Ramos (cell line): ENCODE data around the gene CST7.
"Not testable (repeated sequence)": the region's sequence is repeated elsewhere in the genome, so short reads cannot be mapped to it uniquely, and the experiment has no call there.

Source experiments
- in situ Hi-C: fragments of 300-500 bp; cut with MboI; formaldehyde crosslinking; loops from one replicate; pipeline ENCODE4 v1.14.3; 2022; ENCODE audit warnings: low sequenced_read_pairs; ENCODE audit not compliant: unreplicated experiment

Gene CST7

DNA sequence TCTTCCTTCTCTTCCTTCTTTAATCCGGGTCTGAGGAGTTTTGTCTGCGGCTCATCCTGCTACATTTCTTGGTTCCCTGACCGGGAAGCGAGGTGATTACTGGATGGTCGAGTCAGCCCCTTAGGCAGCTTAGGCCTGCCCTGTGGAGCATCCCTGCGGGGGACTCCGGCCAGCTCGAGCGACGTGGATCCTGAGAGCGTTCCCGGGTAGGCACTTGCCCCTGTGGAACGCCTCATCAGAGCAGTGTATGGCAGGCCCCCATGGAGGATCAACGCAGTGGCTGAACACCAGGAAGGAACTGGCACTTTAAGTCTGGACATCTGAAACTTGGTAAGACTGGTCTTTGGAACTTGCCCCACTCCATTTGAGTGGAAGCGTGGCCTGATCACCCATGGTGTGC lies 29.4 kb upstream of the CST7 start:
- in situ Hi-C loops: loop anchor here (10.0 to 25.0 kb wide), 2 partner anchors 135 to 382 kb away; no protein-coding TSS in a partner anchor

DNA sequence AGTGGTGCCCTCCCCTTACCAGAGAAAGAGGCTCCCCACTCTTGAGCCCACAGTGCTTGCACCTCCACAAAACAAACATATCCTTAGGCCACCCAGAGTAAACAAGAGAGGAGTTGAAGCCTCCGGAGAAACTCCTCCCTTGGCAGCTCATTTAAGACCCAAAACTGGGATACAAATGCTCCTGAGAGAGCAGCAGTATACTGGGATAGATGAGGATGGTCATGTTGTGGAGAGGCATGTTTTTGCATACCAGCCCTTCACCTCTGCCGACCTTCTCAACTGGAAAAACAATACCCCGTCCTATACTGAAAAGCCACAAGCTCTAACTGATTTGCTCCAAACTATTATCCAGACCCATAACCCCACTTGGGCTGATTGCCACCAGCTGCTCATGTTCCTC lies 28.4 kb upstream of the CST7 start:
- in situ Hi-C loops: loop anchor here (25.0 kb wide), 1 partner anchor 383 kb away; no protein-coding TSS in a partner anchor

DNA sequence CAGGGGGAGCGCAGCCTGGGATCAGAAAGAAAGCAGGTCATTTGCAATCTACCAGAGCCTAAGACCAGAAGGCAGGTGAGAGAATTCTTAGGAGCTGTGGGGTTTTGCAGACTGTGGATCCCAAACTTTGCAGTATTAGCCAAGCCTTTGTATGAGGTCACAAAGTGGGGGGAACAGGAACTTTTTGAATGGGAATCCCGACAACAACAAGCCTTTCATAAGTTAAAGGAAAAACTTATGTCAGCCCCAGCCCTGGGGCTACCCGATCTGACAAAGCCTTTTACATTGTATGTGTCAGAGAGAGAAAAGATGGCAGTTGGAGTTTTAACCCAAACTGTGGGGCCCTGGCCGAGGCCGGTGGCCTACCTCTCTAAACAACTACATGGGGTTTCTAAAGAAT lies 19.8 kb upstream of the CST7 start:
- in situ Hi-C loops: not testable (repeated sequence)

DNA sequence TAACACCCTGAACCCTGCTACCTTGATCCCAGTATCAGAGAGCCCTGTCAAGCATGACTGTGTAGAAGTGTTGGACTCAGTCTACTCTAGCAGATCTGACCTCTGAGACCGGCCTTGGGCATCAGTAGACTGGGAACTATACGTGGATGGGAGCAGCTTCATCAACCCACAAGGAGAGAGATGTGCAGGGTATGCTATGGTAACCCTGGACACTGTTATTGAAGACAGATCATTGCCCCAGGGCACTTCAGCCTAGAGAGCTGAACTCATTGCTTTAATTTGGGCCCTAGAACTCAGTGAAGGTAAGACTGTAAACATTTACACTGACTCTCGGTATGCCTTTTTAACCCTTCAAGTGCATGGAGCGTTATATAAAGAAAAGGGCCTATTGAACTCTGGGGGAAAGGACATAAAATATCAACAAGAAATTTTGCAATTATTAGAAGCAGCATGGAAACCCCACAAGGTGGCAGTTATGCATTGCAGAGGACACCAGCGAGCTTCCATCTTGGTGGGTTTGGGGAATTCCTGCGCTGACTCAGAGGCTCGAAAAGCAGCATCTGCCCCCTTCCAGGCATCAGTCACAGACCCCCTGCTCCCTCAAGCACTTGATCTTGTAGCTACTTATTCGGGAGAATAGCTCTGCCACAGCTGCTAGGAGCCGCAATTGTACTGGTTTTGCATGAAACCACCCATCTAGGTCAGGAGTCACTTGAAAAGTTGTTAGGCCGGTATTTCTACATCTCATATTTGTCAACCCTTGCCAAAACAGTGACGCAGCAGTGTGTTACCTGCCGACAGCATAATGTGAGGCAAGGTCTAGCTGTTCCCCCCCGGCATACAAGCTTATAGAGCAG lies 19.0 kb upstream of the CST7 start:
- in situ Hi-C loops: not testable (repeated sequence)

DNA sequence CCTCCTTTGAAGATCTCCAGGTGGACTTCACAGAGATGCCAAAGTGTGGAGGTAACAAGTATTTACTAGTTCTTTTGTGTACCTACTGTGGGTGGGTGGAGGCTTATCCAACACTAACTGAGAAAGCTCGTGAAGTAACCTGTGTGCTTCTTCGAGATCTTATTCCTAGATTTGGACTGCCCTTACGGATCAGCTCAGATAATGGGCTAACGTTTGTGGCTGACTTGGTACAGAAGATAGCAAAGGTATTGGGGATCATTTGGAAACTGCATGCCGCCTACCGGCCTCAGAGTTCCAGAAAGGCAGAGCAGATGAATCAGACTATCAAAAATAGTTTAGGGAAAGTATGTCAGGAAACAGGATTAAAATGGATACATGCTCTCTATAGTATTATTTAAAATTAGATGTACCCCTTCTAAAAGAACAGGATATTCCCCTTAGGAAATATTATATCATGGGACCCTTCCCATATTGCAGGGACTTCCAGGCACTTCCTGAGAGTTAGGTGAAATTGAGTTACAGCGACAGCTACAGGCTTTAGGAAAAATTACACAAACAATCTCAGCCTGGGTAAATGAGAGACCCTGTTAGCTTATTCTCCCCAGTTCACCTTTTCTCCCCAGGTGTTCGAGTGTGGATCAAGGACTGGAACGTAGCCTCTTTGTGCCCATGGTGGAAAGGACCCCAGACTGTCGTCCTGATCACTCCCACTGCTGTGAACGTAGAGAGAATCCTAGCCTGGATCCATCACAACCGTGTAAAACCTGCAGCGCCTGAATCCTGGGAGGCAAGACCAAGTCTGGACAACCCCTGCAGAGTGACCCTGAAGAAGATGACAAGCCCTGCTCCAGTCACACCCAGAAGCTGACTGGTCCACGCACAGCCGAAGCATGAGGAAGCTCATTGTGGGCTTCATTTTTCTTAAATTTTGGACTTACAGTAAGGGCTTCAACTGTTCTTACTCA lies 18.1 kb upstream of the CST7 start:
- in situ Hi-C loops: not testable (repeated sequence)

DNA sequence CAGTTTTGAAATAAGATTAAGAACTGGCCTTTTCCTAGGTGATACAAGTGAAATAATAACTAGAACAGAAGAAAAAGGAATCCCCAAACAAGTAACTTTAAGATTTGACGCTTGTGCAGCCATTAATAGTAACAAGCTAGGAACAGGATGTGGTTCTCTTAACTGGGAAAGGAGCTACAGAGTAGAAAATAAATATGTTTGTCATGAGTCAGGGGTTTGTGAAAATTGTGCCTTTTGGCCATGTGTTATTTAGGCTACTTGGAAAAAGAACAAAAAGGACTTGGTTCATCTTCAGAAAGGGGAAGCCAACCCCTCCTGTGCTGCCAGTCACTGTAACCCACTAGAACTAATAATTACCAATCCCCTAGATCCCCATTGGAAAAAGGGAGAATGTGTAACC lies 17.2 kb upstream of the CST7 start:
- in situ Hi-C loops: not testable (repeated sequence)

DNA sequence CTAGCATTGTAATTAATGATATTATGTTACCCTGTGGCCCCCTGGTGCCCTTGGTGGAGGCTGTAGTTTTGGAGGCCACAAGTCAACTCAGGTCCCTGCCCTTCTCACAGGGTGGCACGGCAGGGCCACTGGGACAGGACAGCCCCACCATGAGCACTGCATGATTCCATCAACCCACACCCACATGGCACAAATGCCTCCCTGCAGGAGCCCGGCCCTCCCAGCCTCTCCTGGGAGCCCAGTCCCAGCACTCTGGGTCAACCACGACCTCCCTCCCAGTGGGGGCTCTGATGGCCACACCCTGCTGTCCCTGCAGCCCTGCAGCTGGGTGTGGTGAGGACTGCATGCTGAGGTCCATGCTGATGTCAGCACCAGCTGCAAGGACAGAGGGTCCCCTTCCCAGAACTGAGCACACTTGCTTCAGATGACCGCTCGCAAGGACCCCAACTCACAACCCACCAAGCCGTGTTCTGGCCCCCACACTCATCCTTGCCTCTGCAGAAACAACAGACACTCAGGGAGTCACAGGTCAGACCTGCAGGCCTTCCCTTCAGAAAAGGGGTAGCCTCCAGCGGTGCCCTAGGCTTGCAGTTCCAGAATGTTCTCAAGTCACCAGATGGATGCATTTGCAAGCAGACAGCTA lies 15.7 kb upstream of the CST7 start:
- in situ Hi-C loops: no loop called here

DNA sequence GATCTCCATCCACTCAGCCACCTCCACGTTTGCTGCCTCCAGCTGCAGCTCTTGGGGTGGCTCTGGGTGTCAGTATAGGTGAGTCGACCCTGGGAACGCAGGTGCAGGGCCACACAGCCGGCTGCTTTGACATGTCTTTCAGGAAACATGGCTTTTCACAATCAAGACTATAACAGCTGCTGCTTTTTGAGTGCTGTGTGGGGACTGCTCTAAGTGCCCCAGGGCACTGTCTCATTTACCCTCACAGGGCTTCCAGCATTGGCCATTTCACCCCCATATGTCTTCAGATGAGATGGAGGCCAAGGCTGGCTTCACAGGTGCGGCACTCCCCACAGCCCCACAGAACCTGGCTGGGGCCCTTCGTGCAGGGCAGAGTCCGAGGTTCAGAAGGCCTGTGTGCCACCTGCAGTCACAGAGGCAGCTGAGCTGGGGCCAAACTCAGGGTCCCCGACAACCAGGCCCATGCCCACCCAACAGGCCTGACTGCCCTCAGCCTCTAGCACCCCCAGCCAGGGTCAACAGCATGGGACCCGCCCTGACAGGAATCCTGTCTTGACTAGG lies 14.9 kb upstream of the CST7 start:
- in situ Hi-C loops: no loop called here

DNA sequence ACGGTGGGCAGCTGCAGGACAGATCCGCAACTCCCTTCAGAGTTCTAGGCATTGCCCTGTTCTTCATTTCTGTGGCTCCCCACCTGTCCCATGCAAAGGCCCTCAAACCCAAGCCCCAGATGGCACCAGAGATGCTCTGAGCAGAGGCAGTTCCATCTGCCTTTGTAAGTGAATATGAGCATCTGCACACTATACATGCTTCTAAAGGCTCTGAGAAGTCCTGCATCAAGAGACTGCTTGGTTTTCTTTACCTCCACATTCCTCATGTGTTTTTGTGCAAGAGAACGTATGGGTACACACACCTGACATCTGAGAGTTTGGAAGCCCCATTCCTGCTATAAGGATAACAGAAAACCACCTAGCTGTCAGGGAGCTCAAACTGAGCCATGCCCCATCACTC lies 14.4 kb upstream of the CST7 start:
- in situ Hi-C loops: no loop called here

DNA sequence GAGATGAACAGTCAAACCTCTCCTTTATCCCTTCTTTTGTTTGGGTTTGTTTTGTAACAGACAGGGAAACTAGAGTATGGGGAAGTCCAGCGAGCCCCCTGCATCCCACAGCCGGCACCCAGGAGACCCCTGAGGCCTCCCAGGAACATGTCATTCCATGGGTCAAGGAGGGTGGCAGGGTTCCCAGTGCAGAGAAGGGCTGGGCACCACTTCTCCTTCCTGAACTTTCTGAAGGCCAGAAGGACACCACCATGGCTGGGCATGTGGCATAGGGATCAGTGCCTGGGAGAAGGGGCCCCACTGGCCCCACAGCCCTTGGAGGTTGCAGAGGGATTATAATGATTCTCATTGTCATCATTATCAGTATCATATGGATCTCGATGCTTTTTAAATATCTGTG lies 13.9 kb upstream of the CST7 start:
- in situ Hi-C loops: no loop called here

DNA sequence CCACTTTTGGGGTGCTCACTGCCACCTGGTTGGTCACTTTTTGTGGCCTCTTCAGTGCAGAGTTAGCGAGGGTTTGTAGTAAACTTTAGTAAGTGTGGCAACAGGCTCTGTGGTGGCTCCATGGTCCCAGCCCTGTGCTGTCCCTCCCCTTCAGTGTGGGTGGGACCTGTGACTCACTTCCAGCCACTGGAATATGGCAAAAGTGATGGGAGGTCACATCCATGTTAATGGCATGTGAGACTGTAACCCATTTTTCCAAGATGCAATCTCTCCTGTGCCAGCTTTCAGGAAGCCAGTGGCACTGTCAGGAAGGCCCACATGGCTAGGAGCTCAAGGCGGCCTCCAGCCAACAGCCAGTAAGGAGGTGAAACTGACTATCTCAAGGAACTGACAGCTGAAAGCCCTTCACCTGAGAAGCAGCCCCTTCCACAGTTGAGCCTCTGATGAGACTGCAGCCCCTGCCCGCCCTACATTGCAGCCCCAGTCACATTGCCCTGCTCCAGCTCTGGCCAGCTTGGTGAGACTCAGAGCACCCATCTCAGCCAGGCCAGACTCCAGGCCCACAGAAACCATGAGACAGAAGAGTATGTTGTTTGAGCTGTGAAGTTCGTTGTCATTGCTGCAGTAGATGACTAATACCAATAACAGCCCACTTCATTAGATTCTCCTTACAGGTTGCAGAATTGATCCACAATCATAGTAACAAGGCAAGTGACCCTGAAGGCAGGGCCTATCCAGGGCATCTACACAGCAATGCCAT lies 13.1 kb upstream of the CST7 start:
- in situ Hi-C loops: no loop called here

DNA sequence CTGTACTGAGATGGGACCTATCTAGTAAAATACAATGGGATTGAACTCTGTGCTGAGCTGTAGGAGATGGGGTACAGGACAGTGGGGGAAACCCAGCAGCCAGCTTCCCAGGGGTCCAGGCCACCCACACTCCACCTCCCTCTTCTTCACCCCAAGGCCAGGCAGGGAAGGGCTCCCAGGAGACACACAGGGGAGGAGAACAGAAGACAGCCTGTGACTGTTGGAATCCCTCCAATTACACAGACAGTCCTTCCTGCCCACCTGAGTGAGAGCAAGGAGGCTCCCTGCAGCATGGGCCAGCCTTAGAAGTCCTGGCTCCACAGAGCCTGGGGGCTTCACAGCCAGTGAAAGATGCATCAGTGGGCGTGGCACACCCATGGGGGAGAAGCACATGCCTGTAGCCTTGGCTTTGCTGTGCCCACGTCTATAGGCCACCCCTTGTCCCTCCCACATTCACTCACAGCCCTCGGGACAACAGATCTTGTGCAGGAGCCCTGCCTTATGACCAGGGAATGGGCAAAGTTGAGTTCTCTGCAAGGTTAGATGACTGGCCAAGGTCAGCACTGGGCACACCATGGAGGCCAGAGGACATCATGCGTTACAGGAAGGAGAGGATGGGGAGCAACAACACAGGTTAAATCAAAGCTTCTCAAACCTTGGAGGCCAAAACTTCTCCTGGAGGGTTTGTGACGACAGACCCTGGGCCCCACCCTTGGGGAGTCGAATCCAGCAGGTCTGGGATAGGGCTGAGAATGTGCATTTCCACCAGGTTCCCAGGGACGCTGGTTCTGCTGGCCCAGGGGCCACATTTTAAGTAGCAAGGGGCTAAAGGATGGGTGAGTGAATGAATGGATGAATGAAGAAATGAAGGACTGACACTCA lies 12.3 kb upstream of the CST7 start:
- in situ Hi-C loops: no loop called here

DNA sequence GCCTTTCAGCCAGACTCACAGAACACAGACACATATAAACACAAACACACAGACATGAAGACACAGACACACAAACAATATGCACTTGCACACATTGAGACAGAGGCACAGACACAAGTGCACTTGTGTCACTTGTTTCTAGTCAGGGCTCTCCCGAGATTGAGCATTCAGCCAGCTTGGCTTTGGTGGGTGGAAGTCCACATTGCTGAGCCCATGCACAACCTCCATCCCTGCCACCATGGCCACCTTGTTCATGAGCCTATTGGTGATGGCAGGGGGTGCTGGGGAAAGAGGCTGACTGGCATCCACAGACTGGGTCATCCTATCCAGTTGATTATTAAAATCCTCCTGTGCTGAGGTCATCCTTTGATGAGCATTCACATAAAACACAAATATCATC lies 11.5 kb upstream of the CST7 start:
- in situ Hi-C loops: no loop called here

DNA sequence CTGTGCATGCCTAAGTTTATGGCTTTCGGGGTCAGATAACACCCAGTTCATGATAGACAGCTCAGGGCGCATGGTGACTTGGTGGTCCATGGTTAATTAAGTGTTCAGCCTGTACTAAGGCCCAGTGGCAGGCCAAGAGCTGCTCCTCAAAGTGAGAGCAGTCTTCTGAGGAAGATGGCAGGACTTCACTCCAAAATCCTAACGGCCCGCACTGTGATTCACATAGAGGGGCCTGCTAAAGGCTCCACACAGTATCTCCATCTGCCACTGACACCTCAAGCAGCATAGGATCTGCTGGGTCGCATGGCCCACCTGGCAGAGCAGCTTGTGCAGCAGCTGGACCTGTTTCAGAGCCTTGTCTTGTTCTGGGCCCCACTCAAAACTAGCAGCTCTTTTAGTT lies 10.6 kb upstream of the CST7 start:
- in situ Hi-C loops: no loop called here

DNA sequence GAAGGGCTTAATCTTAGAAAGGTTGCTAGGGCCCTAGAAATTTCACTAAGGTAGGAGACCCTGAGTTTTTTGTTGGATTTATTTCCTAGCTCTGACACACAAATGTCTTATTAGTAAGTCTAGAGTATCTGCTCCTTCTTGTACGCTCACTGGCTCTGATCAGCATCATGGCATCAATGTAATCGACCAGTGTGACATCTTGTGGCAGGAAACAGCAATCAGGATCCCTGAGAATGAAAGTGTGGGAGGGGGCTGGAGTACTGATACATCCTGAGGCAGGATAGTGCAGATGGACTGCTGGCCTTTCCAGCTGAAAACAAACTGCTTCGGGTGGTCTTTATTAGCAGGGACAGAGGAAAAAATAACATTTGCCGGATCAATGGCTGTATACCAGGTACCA lies 10.0 kb upstream of the CST7 start:
- in situ Hi-C loops: no loop called here

DNA sequence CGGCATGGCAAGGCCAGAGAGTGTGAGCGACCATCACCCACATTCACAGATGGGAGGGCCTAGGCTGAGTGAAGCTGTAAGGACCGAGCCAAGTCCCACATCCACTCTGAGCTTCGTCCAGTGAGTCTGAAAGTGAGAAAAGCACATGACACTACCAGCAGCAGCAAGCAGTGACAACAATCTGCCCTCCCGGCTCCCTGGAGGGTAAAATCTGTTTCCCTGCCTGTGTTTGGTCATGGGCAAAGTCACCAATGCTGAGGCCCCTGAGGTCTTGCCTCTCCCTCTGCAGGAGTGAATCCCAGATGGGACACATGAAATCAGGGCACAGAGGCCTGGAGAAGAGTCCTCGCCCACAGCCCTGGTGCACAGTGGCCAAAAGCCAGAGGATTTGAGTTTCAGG lies 6.4 kb upstream of the CST7 start:
- in situ Hi-C loops: no loop called here

DNA sequence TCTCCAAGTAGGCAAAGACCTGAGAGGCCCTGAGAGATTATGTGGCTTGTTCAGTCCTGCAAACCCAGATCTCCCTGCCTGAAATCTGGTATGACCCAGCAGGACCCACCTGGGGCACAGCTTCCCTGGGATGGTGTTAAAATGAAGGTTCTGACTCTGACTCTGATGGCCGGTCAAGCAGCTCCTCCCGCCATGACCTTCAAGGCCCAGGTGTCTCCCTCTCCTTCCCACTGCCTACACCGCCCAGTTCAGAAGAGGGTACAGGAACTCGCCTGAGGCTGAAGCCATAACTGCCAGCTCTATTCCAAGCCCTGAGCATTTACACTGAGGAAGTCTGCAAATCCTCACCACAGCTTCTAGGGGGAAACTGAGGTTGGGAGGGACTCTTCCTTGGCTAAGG lies 5.9 kb upstream of the CST7 start:
- in situ Hi-C loops: no loop called here

DNA sequence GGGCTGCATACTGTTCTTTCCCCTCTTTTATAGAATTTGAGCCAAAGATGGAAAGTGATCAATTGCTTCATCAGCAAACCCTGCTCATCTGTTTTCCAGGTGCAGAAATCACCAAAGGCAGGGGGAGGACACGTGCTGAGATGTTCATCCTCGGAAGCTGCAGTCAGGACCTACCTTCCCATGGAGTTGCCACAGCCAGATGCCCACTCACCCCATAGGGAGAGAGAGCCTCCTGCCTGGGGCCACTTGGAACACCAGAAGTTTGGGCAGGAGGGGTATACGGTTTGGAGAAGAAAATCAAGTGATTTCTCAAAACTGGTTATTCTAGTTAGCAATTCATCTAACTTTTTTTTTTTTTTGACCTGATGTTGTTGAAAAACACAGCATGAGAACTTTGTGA lies 5.3 kb upstream of the CST7 start:
- in situ Hi-C loops: no loop called here

DNA sequence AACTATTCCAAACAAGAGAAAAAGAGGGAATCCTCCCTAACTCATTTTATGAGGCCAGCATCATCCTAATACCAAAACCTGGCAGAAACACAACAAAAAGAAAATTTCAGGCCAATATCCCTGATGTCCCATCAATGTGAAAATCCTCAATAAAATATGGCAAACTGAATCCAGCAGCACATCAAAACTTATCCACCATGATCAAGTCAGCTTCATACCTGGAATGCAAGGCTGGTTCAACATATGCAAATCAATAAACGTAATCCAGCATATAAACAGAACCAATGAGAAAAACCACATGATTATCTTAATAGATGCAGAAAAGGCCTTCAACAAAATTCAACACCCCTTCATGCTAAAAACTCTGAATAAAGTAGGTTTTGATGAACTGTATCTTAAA lies 2.7 kb upstream of the CST7 start:
- in situ Hi-C loops: not testable (repeated sequence)
